A549 (cell line): Measurements from ENCODE around the gene KIFC3. TPM values are rescaled to one million over a fixed set of nuclear protein-coding genes. Genes with fewer than 3 reads are reported as not detected.

Source experiments
- ATAC-seq, 2 experiments: fragments of 200-7000 bp in 1 of 2; fragments of >200 bp in 1 of 2; cut with Nextera tagmentation in 1 of 2; cut with Tn5 transposase in 1 of 2; 3 replicates each; pipeline versions ENCODE4 v1.8.0 to v1.9.1; 2018 to 2020; ENCODE audit warnings: mild to moderate bottlenecking in 1 of 2, moderate library complexity in 1 of 2
- CTCF ChIA-PET: fragments of 300-600 bp; sonication (Branson Sonifier 250); formaldehyde crosslinking; extraction: SDS; loops from one replicate; lab custom pipeline; 2021; ENCODE audit warnings: antibody characterized with exemption, inconsistent platforms; lab: Yijun Ruan, JAX
- POLR2A ChIA-PET: fragments of 350-600 bp; formaldehyde crosslinking; extraction: SDS; loops from one replicate; lab custom pipeline; 2021; ENCODE audit warnings: antibody characterized with exemption, inconsistent platforms; lab: Yijun Ruan, JAX
- DNase-seq, 2 experiments: peaks; one replicate each; pipeline versions ENCODE4 v3.0.0 to v3.0.0-alpha.2; 2011 to 2016; ENCODE audit warnings: low read depth in 1 of 2, low spot score in 1 of 2
- FAIRE-seq: peaks from 2 replicates; lab custom pipeline; 2011; peaks lifted over from hg19 to GRCh38; lab: Jason Lieb, UNC
- H3K27ac ChIP-seq, 2 experiments: fragments of >200 bp; sonication (Bioruptor Twin); formaldehyde crosslinking; 3 replicates each; pipeline ENCODE4 v1.5.1; 2016 to 2017
- H3K4me1 ChIP-seq: fragments of >200 bp; sonication (Bioruptor Twin); formaldehyde crosslinking; 3 replicates; pipeline ENCODE4 v1.6.1; 2016
- H3K4me2 ChIP-seq: fragments of >200 bp; sonication (Bioruptor Twin); formaldehyde crosslinking; 3 replicates; pipeline ENCODE4 v1.6.1; 2016
- H3K4me3 ChIP-seq: fragments of >200 bp; sonication (Bioruptor Twin); formaldehyde crosslinking; 3 replicates; pipeline ENCODE4 v1.5.1; 2016
- H3K9me3 ChIP-seq: fragments of >200 bp; sonication (Bioruptor Twin); formaldehyde crosslinking; 3 replicates; pipeline ENCODE4 v1.6.1; 2016
- CEBPB ChIP-seq, 2 experiments: fragments of >200 bp in 1 of 2; sonication (Bioruptor Twin) in 1 of 2; formaldehyde crosslinking in 1 of 2; IDR thresholded peaks; 2 replicates each; pipeline ENCODE4 v1.6.1; 2012 to 2016
- CHD2 ChIP-seq: fragments of 150-350 bp; IDR thresholded peaks from 2 replicates; pipeline ENCODE4 v1.6.1; 2014; ENCODE audit warnings: low read length; ENCODE audit not compliant: partially characterized antibody
- EP300 ChIP-seq, 2 experiments: fragments of >200 bp; sonication (Bioruptor Twin); formaldehyde crosslinking; IDR thresholded peaks; 2 replicates in 1 of 2; 3 replicates in 1 of 2; pipeline ENCODE4 v1.6.1; 2016 to 2017
- FOSL2 ChIP-seq, 2 experiments: fragments of 450-650 bp in 1 of 2; fragments of >200 bp in 1 of 2; sonication (Bioruptor Twin) in 1 of 2; formaldehyde crosslinking; IDR thresholded peaks; 2 replicates each; pipeline versions ENCODE4 v1.5.0 to v1.6.1; 2016 to 2020; ENCODE audit warnings: mild to moderate bottlenecking in 1 of 2, moderate library complexity in 1 of 2
- FOXS1 ChIP-seq: fragments of 250-450 bp; sonication (Bioruptor Pico); IDR thresholded peaks from 2 replicates; pipeline ENCODE4 v1.5.0; 2020; ENCODE audit warnings: mild to moderate bottlenecking, moderate library complexity
- HDAC2 ChIP-seq: fragments of 200-600 bp; sonication (generic); IDR thresholded peaks from 2 replicates; pipeline ENCODE4 v1.6.1; 2016
- HEYL ChIP-seq: fragments of 250-450 bp; sonication (Bioruptor Pico); IDR thresholded peaks from 2 replicates; pipeline ENCODE4 v1.8.0; 2021; ENCODE audit warnings: mild to moderate bottlenecking, moderate library complexity
- HOXA7 ChIP-seq: fragments of 250-450 bp; sonication (Bioruptor Pico); IDR thresholded peaks from 2 replicates; pipeline ENCODE4 v1.5.0; 2020; ENCODE audit warnings: mild to moderate bottlenecking, moderate library complexity
- KDM1A ChIP-seq: fragments of 200-600 bp; sonication (generic); IDR thresholded peaks from 2 replicates; pipeline ENCODE4 v1.6.1; 2016; ENCODE audit warnings: low read depth, mild to moderate bottlenecking
- MAFK ChIP-seq: fragments of 450-650 bp; IDR thresholded peaks from 2 replicates; pipeline ENCODE4 v1.6.1; 2014; ENCODE audit not compliant: partially characterized antibody
- NR3C1 ChIP-seq: fragments of >200 bp; sonication (Bioruptor Twin); formaldehyde crosslinking; IDR thresholded peaks from 3 replicates; pipeline ENCODE4 v1.6.1; 2017
- PBX3 ChIP-seq: IDR thresholded peaks from 2 replicates; pipeline ENCODE4 v1.6.1; 2012
- POLR2AphosphoS2 ChIP-seq: conservative IDR thresholded peaks from 2 replicates; pipeline ENCODE4 v1.6.1; 2012; ENCODE audit warnings: low read length, improper control_type of control experiment, inconsistent platforms
- RCOR1 ChIP-seq: fragments of 150-350 bp; IDR thresholded peaks from 2 replicates; pipeline ENCODE4 v1.6.1; 2014; ENCODE audit warnings: antibody characterized with exemption, low read length, low read depth
- RFX5 ChIP-seq: fragments of 450-650 bp; IDR thresholded peaks from 2 replicates; pipeline ENCODE4 v1.7.1; 2014; ENCODE audit warnings: antibody characterized with exemption, mild to moderate bottlenecking, moderate library complexity
- RNF2 ChIP-seq: fragments of 200-600 bp; sonication (generic); IDR thresholded peaks from 2 replicates; pipeline ENCODE4 v1.6.1; 2016; ENCODE audit warnings: low read depth, mild to moderate bottlenecking, antibody characterized with exemption, moderate library complexity, borderline replicate concordance
- SREBF2 ChIP-seq: fragments of 450-650 bp; IDR thresholded peaks from 2 replicates; pipeline ENCODE4 v1.6.1; 2014; ENCODE audit warnings: mild to moderate bottlenecking, moderate library complexity
- TP53 ChIP-seq: fragments of 250-450 bp; sonication (Bioruptor Pico); IDR thresholded peaks from 2 replicates; pipeline ENCODE4 v1.5.0; 2021; ENCODE audit warnings: mild to moderate bottlenecking, moderate library complexity
- ZNF302 ChIP-seq: fragments of 250-450 bp; sonication (Bioruptor Pico); IDR thresholded peaks from 2 replicates; pipeline ENCODE4 v1.9.0; 2021; ENCODE audit warnings: inconsistent platforms, mild to moderate bottlenecking, moderate library complexity
- ZSCAN20 ChIP-seq: fragments of 250-450 bp; sonication (Bioruptor Pico); IDR thresholded peaks from 2 replicates; pipeline ENCODE4 v1.8.0; 2022; ENCODE audit warnings: mild to moderate bottlenecking, moderate library complexity
- WGBS: methylation state at CpG from one replicate; pipeline ENCODE4 v1.1.6; 2017; ENCODE audit errors: missing lambda C conversion rate; 5-methylcytosine and 5-hydroxymethylcytosine counted together
- polyA plus RNA-seq, 4 experiments: library from polyadenylated mRNA; depleted of rRNA in 3 of 4; stranded (reverse); fragments of >200 nt; fragmentation: RNase III in 1 of 4; extraction: RNeasy Plus Mini Kit Qiagen cat#74134 plus additional on column Dnase treatment in 1 of 4; gene quantifications; 2 replicates in 3 of 4; 3 replicates in 1 of 4; pipeline ENCODE4 v1.2.3, GENCODE V29; 2011 to 2017
- TF ChIP-seq, protein P1 (sequence below): IDR thresholded peaks from 2 replicates; pipeline ENCODE4 v1.6.1; 2012
- TF ChIP-seq, protein P2 (sequence below): fragments of >200 bp; sonication (Bioruptor Twin); formaldehyde crosslinking; IDR thresholded peaks from 2 replicates; pipeline ENCODE4 v1.6.1; 2016

Gene KIFC3
- polyA plus RNA-seq, 2 of the 4 experiments (the other 2 are of a cell fraction): 128 to 178 TPM

- TF ChIP-seq, protein P1, sequence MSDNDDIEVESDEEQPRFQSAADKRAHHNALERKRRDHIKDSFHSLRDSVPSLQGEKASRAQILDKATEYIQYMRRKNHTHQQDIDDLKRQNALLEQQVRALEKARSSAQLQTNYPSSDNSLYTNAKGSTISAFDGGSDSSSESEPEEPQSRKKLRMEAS: peak; percentile 86
- TF ChIP-seq HDAC2 (no peak), CHD2 (no peak), TP53 (CRISPR knock-in tag) (peak; percentile 60; the same call in 1 of the 2 replicates), ZSCAN20 (CRISPR knock-in tag) (no peak)
Observed at GRCh38 chr16:57764341-57765159, 37.7 kb downstream of the KIFC3 start (continued).

GRCh38 chr16:57764006-57764340 lies 38.3 kb downstream of the KIFC3 start:
- WGBS: 83% methylated on average over 9 of the region's 9 CpGs
- peak overlapping the region; percentile 91 to 92 for H3K27ac ChIP-seq
- ATAC-seq: no peak

DNA sequence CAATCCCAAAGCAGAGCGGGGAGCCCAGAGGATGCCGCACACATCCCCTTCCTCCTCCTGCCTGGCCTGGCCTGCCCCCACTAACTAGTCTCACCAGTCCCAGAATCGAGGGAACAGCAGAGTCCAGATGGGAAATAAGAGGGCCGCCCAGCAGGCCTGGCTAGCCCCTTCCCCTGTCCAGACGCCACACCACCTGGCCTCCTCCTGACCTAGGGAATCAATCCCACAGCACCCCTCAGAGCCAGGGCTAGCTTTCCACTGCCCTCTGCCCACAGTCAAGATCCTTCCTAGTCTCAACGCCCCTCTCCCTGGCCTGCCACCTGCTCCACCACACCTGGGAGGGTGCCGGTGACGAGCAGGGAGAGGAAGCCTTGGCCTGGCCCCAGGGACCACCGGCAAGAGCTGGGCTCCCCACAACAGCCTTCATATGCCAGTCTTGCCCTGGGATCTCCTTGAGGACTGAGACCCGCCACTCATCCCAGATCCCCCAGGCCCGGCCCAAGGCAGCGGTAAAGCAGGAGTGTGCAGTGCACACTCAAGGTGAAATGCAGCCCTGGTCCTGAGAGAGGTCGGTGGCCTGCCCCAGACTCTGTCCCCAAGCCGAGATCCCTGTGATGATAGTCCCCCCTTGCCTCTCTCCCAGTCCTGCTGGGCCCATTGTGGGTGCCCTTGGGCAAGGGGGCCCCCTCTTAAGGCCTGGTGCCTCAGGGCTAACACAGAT lies 38.8 kb downstream of the KIFC3 start:
- Histone ChIP-seq H3K9me3 (no peaks in the 10 kb centered on the region), H3K4me1 (peaks cover 79% of the 10 kb centered on the region), H3K4me3 (0 out of 3 replicates have a peak overlapping the region, but pooled peaks have one; percentile 5), H3K4me2 (peak overlapping the region; percentile 79), H3K27ac (peak overlapping the region; percentile 91 to 92)
- ATAC-seq (no peak), FAIRE-seq (no peak), DNase-seq (no peak)
- TF ChIP-seq, protein P2, sequence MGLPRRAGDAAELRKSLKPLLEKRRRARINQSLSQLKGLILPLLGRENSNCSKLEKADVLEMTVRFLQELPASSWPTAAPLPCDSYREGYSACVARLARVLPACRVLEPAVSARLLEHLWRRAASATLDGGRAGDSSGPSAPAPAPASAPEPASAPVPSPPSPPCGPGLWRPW: no peak
- TF ChIP-seq POLR2AphosphoS2: peak; percentile 19; the same call in 1 of the 2 replicates
- ChIA-PET CTCF (interaction anchor here (0.9 to 1.3 kb wide), 3 partner anchors 24 to 187 kb away, joined by 3 to 4 read pairs (median 4); no protein-coding TSS in a partner anchor), POLR2A (interaction anchor here (0.5 to 1.1 kb wide), 2 partner anchors 7 to 174 kb away, joined by 4 to 9 read pairs; no protein-coding TSS in a partner anchor)
- 92% methylated on average over 9 of the region's 14 CpGs for WGBS

More at GRCh38 chr16:57764006-57764340, 38.3 kb downstream of the KIFC3 start:
- TF ChIP-seq MAFK (no peak), EP300 (IDR thresholded peaks at IDR 0.05) (no peak), RCOR1 (no peak), POLR2AphosphoS2 (no peak), HDAC2 (no peak), PBX3 (no peak), HEYL (CRISPR knock-in tag) (no peak), KDM1A (no peak), SREBF2 (no peak), CEBPB (IDR thresholded peaks at IDR 0.05) (no peak), RFX5 (no peak), NR3C1 (no peak), HOXA7 (CRISPR knock-in tag) (no peak), FOSL2 (IDR thresholded peaks at IDR 0.05) (no peak), FOSL2 (CRISPR knock-in tag; IDR thresholded peaks at IDR 0.05) (no peak), FOXS1 (CRISPR knock-in tag) (no peak), ZNF302 (CRISPR knock-in tag) (no peak), RNF2 (no peak)
- Histone ChIP-seq H3K4me3 (0 out of 3 replicates have a peak overlapping the region, but pooled peaks have one; percentile 5), H3K4me1 (peaks cover 75% of the 10 kb centered on the region), H3K9me3 (no peaks in the 10 kb centered on the region), H3K4me2 (peak overlapping the region; percentile 79)
- FAIRE-seq (no peak), DNase-seq (no peak)
- ChIA-PET CTCF (interaction anchor here (0.9 to 1.3 kb wide), 3 partner anchors 23 to 187 kb away, joined by 3 to 4 read pairs (median 4); no protein-coding TSS in a partner anchor), POLR2A (interaction anchor here (0.5 to 1.1 kb wide), 2 partner anchors 8 to 174 kb away, joined by 4 to 9 read pairs; no protein-coding TSS in a partner anchor)
